ENCODE measurements around the gene SLC6A6.

SLC6A6 gene

GRCh38 chr3:14538451-14539088 lies 136.2 kb downstream of the SLC6A6 start:
- H3K27me3 ChIP-seq (ENCODE audit: insufficient read depth, insufficient read length) = no peaks in the 10 kb centered on the region
- H3K9me3 ChIP-seq (ENCODE audit: insufficient read depth, low read length) = no peaks in the 10 kb centered on the region
- no peak overlapping the region for H3K4me3 ChIP-seq (ENCODE audit: insufficient read length, low read depth)
- H3K9ac ChIP-seq (ENCODE audit: insufficient read length, low read depth) = no peak overlapping the region
- TF ChIP-seq ZNF274 (IDR thresholded peaks at IDR 0.05; ENCODE audit: low read depth, low read length) = no peak
- no peak for TF ChIP-seq SUZ12 (IDR thresholded peaks at IDR 0.05; ENCODE audit: extremely low read depth, insufficient read depth, insufficient read length)
- TF ChIP-seq YY1 (IDR thresholded peaks at IDR 0.05; ENCODE audit: insufficient read depth, insufficient read length) = no peak
- peaks cover 39% of the 10 kb centered on the region for H3K4me1 ChIP-seq (ENCODE audit: insufficient read depth, insufficient read length)
- no peak for DNase-seq (ENCODE audit: low read depth, low spot score)
- no peaks in the 10 kb centered on the region for H3K36me3 ChIP-seq (ENCODE audit: insufficient read depth, insufficient read length, low read length)
